GM23338 (cell line): ENCODE data around the gene GH1. TPM values are rescaled to one million over a fixed set of nuclear protein-coding genes. Genes with fewer than 3 reads are reported as not detected.
"Not testable (repeated sequence)": the region's sequence is repeated elsewhere in the genome, so short reads cannot be mapped to it uniquely, and the experiment has no call there.

ENCODE experiments used
- ATAC-seq: fragments of 200-7000 bp; cut with Tn5 transposase; 3 replicates; pipeline ENCODE4 v1.9.1; 2020
- DNase-seq: peaks from one replicate; pipeline ENCODE4 v3.0.0-alpha.2; 2015; ENCODE audit warnings: low spot score
- H2AFZ ChIP-seq: fragments of 200-600 bp; sonication (generic); 2 replicates; pipeline ENCODE4 v1.8.0; 2016; ENCODE audit warnings: antibody characterized with exemption, mild to moderate bottlenecking, moderate library complexity
- H3F3A ChIP-seq: fragments of 200-600 bp; sonication (generic); replicated peaks from 2 replicates; pipeline ENCODE4 v1.8.0; 2017; ENCODE audit warnings: antibody characterized with exemption, mixed run types, low read depth
- H3K27ac ChIP-seq: fragments of 200-600 bp; sonication (generic); 2 replicates; pipeline ENCODE4 v1.6.1; 2016; ENCODE audit warnings: low read depth
- H3K27me3 ChIP-seq: fragments of 200-600 bp; sonication (generic); 2 replicates; pipeline ENCODE4 v1.8.0; 2016; ENCODE audit warnings: mild to moderate bottlenecking, mixed run types, moderate library complexity; ENCODE audit not compliant: insufficient read depth
- H3K36me3 ChIP-seq: fragments of 200-600 bp; sonication (generic); 2 replicates; pipeline ENCODE4 v1.8.0; 2016; ENCODE audit warnings: mild to moderate bottlenecking; ENCODE audit not compliant: insufficient read depth
- H3K4me1 ChIP-seq: fragments of 200-600 bp; sonication (generic); 2 replicates; pipeline ENCODE4 v1.8.0; 2016; ENCODE audit warnings: mild to moderate bottlenecking, moderate library complexity; ENCODE audit not compliant: insufficient read depth
- H3K4me2 ChIP-seq: fragments of 200-600 bp; sonication (generic); 2 replicates; pipeline ENCODE4 v1.7.1; 2017; ENCODE audit warnings: mixed run types
- H3K4me3 ChIP-seq: fragments of 200-600 bp; sonication (generic); 2 replicates; pipeline ENCODE4 v1.6.1; 2016; ENCODE audit warnings: mixed run types
- H3K79me2 ChIP-seq: fragments of 200-600 bp; sonication (generic); replicated peaks from 2 replicates; pipeline ENCODE4 v1.8.0; 2017; ENCODE audit warnings: mild to moderate bottlenecking; ENCODE audit not compliant: insufficient read depth
- H3K9me2 ChIP-seq: fragments of 200-600 bp; sonication (generic); 2 replicates; pipeline ENCODE4 v1.8.0; 2017; ENCODE audit not compliant: insufficient read depth
- H4K20me1 ChIP-seq: fragments of 200-600 bp; sonication (generic); replicated peaks from 2 replicates; pipeline ENCODE4 v1.8.0; 2017; ENCODE audit warnings: mild to moderate bottlenecking; ENCODE audit not compliant: insufficient read depth
- H3K27ac Mint-ChIP-seq: 2 replicates; pipeline ENCODE4 v1.8.0; 2020; ENCODE audit warnings: inconsistent platforms, mild to moderate bottlenecking, moderate library complexity, mixed read lengths
- H3K27me3 Mint-ChIP-seq: 3 replicates; pipeline ENCODE4 v1.8.0; 2022; ENCODE audit warnings: low read depth, mild to moderate bottlenecking, moderate library complexity, mixed read lengths, inconsistent platforms; ENCODE audit not compliant: insufficient read depth, poor library complexity
- H3K36me3 Mint-ChIP-seq: 3 replicates; pipeline ENCODE4 v1.8.0; 2021; ENCODE audit warnings: low read depth, mild to moderate bottlenecking, inconsistent platforms, moderate library complexity, mixed read lengths
- H3K4me1 Mint-ChIP-seq: 3 replicates; pipeline ENCODE4 v1.8.0; 2020; ENCODE audit warnings: mild to moderate bottlenecking, inconsistent platforms, mixed read lengths
- H3K4me3 Mint-ChIP-seq: 3 replicates; pipeline ENCODE4 v1.8.0; 2021; ENCODE audit warnings: moderate library complexity, mild to moderate bottlenecking, inconsistent platforms, mixed read lengths
- H3K9me3 Mint-ChIP-seq: 3 replicates; pipeline ENCODE4 v1.8.0; 2020; ENCODE audit warnings: moderate library complexity, mild to moderate bottlenecking, inconsistent platforms, mixed read lengths
- CTCF ChIP-seq, 2 experiments: fragments of 200-600 bp in 1 of 2; sonication (generic) in 1 of 2; conservative IDR thresholded peaks; 2 replicates each; pipeline versions ENCODE4 v1.5.1 to v1.6.1; 2016 to 2017; ENCODE audit warnings: antibody characterized with exemption in 2 of 2, low read depth in 2 of 2, mild to moderate bottlenecking in 2 of 2, moderate library complexity in 1 of 2
- ETS1 ChIP-seq: IDR thresholded peaks from 2 replicates; pipeline ENCODE4 v1.6.1; 2016; ENCODE audit warnings: antibody characterized with exemption
- JUNB ChIP-seq: IDR thresholded peaks from one replicate; pipeline ENCODE4 v1.6.1; 2016; ENCODE audit warnings: antibody characterized with exemption; ENCODE audit not compliant: unreplicated experiment
- NANOG ChIP-seq: IDR thresholded peaks from 2 replicates; pipeline ENCODE4 v1.6.1; 2016; ENCODE audit warnings: antibody characterized with exemption, borderline replicate concordance
- REST ChIP-seq: IDR thresholded peaks from one replicate; pipeline ENCODE4 v1.6.1; 2018; ENCODE audit warnings: antibody characterized with exemption; ENCODE audit not compliant: unreplicated experiment
- STAT1 ChIP-seq: IDR thresholded peaks from one replicate; pipeline ENCODE4 v1.6.1; 2016; ENCODE audit warnings: antibody characterized with exemption; ENCODE audit not compliant: unreplicated experiment
- polyA plus RNA-seq: library from polyadenylated mRNA; unstranded; fragments of >200 nt; fragmentation: Nextera tagmentation; extraction: Ambion mirVana; gene quantifications from 2 replicates; pipeline ENCODE4 v1.2.1, GENCODE V29; 2016
- total RNA-seq: library from RNA; depleted of rRNA; stranded (reverse); fragments of >200 nt; shearing (Covaris generic); gene quantifications from 2 replicates; pipeline ENCODE4 v1.2.3, GENCODE V29; 2014

Gene GH1
- total and polyA plus RNA-seq, 2 experiments from 2014 or later, result 0.57 TPM; not detected in 1

- TF ChIP-seq CTCF (conservative IDR thresholded peaks at IDR 0.05; ENCODE audit: low read depth in 2 of 2), result no peak
- TF ChIP-seq STAT1, result no peak
- no peak for TF ChIP-seq ETS1
- no peak for TF ChIP-seq JUNB
- TF ChIP-seq REST, result no peak
- TF ChIP-seq NANOG, result no peak
Measured at GRCh38 chr17:63925615-63926014, 7.0 kb upstream of the GH1 start (continued).

GRCh38 chr17:63922402-63922801 lies 3.8 kb upstream of the GH1 start:
- H3K27ac ChIP-seq, H3K36me3 Mint-ChIP-seq, H3K4me3 ChIP-seq, H3K4me3 Mint-ChIP-seq, H4K20me1 ChIP-seq, H3K4me1 ChIP-seq, H3K27ac Mint-ChIP-seq, H3K9me3 Mint-ChIP-seq, DNase-seq, H3K79me2 ChIP-seq, H3K36me3 ChIP-seq, H3K27me3 ChIP-seq, H3F3A ChIP-seq, H3K4me2 ChIP-seq, H3K9me2 ChIP-seq, ATAC-seq, H2AFZ ChIP-seq: not testable (repeated sequence)
- H3K4me1 Mint-ChIP-seq, result peaks cover 19% of the 10 kb centered on the region
- H3K27me3 Mint-ChIP-seq, result peaks cover 18% of the 10 kb centered on the region

- not testable (repeated sequence) for H3K4me3 Mint-ChIP-seq, H3F3A ChIP-seq, H4K20me1 ChIP-seq, H3K27ac Mint-ChIP-seq, H3K4me2 ChIP-seq, DNase-seq, ATAC-seq, H3K27ac ChIP-seq, H3K36me3 Mint-ChIP-seq, H3K36me3 ChIP-seq, H3K4me1 ChIP-seq, H3K79me2 ChIP-seq, H3K9me2 ChIP-seq, H3K9me3 Mint-ChIP-seq, H2AFZ ChIP-seq, H3K4me3 ChIP-seq, H3K27me3 ChIP-seq
- peaks cover 22% of the 10 kb centered on the region for H3K4me1 Mint-ChIP-seq
- H3K27me3 Mint-ChIP-seq, result peaks cover 25% of the 10 kb centered on the region
Measured at GRCh38 chr17:63920779-63921178, 2.1 kb upstream of the GH1 start.

- not testable (repeated sequence) for H3K4me3 Mint-ChIP-seq, H3K4me1 ChIP-seq, H3K27ac ChIP-seq, H3K4me3 ChIP-seq, H4K20me1 ChIP-seq, DNase-seq, H3K9me2 ChIP-seq, H2AFZ ChIP-seq, H3F3A ChIP-seq, H3K79me2 ChIP-seq, H3K27me3 ChIP-seq, ATAC-seq, H3K36me3 Mint-ChIP-seq, H3K9me3 Mint-ChIP-seq, H3K4me2 ChIP-seq, H3K36me3 ChIP-seq, H3K27ac Mint-ChIP-seq
- peaks cover 22% of the 10 kb centered on the region for H3K4me1 Mint-ChIP-seq
- peaks cover 25% of the 10 kb centered on the region for H3K27me3 Mint-ChIP-seq
Measured at GRCh38 chr17:63920050-63920449, 1.4 kb upstream of the GH1 start.
